GM21367 (cell line): ENCODE results near the gene FZD7.

Experiments
- ATAC-seq: cut with Tn5 transposase; IDR thresholded peaks from one replicate; pipeline ENCODE4 v1.9.1; 2021; ENCODE audit not compliant: unreplicated experiment

Gene FZD7

DNA sequence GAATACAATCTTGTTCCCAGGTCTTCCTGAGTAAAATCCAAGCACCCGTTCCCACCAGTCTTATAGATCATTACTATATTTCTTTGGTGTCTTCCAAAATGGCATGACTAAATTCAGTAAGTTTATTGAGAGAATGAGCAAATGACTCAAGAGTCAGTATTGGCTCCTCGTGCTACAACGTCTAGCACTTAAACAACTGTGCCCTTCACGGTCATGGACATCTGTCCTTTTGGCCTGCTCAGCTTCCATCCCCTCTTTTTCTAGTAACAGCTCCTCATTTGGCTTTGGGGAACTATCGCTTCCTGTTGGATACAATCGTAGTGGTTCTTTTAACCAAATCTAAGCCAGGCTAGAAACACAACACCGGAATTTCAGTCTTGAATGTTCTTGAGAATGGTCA lies 24.1 kb upstream of the FZD7 start:
- no peak for ATAC-seq

DNA sequence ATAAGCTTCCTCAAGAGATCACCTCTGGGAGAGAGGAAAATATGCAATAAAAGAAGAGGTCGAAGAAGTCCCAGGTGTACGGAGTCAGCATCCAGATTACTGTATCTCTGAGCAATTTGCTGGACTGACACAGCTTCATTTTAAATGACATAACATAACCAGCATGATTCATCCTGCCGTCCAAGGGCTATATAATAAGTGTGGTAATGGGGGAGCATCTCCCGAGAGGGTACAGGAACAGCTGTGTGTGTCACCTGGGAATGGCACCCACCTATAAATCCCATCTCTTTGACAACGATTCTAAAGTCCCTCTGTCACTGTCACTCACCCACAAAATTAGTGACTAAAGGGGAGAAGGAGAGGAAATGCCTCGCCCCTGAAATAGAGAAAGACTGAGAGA lies 19.3 kb upstream of the FZD7 start:
- ATAC-seq = no peak

DNA sequence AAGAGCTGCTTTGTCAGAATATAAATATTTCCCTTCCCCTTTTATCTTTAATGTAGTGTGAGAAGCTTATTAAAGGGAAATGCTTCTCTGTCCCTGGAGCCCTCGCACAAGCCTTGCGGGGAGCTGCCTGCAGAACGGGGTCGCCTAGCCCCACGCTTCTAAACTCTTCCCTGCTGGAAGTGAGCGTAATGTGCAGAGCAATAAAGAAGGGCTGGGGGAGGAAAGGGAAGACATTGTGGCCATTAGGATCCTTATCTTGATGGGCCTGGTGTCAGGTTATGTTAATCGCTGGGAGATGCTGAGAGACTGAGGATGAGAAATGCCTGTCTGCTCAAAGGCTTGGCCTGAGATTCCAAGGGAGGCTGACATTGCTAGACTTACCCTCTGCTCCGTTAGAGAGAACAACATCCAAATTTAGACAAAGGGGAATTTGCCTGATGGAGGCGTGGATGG lies 18.9 kb upstream of the FZD7 start:
- no peak for ATAC-seq

DNA sequence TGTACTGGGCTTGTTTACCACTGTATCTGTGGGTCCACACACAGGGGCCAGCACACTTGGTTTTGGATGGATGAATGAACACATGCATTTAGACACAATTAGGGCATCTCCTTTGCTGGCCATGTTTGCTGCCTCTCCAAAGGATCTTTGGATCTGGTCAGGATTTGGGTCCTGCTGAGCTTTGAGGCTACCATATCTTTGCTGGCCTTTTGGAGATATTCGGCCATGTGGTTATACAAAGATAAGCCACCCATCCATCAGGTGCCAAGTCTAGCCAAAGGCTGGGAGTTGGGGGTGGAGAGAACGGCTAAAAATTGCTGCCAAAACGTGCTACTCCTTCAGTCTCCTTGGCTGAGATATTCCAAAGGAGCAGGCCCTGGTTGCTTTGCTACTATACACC lies 18.2 kb upstream of the FZD7 start:
- no peak for ATAC-seq

DNA sequence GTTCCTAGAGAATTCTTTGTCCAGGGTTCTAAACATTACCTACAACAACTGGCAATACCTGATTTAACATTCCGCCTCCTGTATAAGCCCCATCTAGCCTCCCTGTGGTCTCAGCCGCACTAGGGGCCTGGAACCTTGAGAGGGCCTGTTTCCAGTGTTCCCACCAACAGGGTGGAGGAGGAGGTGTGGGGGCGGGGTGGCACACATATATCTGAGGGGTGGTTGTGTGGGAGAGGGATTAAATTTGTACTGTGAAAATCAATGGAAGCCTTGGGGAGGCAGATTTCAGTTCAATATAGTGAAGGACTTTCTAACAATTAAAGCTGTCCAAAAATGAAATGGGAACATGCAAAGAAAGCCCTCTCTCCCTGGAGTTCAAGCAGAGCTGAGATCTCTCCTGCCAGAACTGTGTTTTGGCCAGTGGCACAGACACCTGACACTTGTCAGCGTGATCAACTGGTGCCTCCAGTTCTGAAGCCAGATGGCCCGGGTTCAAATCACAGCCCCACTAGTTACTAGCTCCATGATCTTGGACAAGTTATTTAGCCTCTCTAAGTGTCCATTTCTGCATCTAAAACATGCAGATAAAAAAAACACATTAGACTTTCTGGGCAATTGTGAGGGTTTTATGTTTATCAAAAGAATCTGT lies 17.0 kb upstream of the FZD7 start:
- ATAC-seq = no peak

DNA sequence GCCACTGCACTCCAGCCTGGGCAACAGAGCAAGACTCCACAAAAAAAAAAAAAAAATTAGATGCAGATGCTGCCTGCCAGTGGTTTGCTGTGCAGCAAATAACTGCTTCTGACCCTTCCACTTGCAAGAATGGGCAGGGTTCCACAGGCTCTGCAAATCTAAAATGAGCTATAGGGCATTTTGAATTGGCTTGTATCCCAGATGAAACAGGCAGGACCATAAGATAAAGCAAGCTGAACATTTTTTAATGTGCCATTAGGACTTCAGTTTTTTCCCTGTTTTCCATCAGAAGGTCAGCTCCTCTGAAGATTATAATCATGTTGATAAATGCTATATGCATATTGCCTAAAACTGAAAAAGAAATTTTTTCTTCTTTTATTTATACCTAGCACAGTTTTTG lies 15.7 kb upstream of the FZD7 start:
- no peak for ATAC-seq

DNA sequence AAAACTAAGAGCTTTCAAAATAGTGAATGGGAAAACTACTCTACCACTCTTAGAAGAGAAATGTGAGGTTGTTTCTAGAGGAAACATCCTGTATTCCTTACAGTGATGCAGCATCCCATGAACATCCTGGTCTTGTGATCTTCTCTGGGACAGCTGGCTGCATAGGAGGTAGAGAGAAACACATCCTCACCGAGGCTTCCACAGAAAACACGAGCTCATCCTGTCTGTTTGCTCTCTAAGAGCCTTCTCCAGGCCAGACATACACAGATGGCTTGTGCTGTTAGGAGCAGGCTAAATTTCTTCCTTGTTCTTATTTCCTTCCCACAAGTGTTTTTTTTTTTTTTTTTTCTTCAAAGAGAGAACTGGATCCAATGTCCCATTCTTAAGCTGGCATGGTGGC lies 14.7 kb upstream of the FZD7 start:
- no peak for ATAC-seq

DNA sequence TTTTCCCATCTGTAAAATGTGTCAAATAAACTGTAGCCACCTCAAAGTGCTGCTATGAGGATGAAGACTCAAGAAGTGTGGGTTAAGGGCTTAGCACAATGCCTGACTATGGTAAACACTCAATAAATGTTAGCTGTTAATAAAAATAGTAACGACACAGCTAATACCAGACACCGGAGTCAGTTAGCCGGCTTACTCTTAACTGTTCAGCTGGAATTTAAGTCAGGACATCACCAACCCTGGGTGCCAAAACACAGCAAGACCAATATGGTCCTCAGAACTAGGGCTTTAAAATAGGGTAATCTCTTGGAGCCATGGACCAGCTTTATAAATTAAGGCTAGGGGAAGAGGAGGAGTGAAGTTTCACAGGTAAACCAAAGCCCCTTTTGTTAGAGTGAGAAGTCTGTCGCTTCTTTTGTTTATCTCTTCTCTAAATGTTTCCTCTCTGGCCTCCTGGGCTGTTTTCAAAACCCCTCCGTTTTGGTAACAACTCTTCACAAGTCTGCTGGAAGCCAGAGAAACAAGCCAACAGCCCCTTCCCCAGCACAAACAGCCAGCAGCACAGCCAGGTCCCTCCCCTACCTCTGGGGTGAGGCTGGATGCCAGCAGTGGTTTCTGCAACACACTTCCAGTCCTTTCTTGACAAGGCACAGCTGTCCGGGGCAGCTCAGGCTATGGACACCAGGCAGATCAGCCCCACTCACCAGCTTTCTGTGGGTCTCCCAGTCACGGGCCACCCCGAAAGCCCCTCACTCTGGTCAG lies 13.8 kb upstream of the FZD7 start:
- no peak for ATAC-seq

DNA sequence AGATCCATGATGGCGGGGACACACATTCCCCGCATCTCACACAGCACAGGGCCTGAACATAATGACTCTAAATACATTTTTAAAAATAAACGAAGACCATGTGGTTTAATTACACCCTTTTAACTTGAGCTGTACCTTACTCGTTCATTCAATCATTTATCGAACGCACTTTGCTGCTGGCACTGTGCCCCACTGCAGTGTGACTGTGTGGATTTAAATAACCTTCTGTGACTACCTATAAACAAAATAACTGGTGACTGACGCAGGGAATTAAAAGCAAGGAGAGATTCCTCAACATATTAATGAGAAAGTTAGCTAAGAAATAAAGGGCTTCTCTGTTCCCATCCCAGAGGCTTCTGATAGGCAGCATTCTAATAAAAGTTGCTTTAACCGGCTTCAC lies 10.9 kb upstream of the FZD7 start:
- ATAC-seq = no peak

DNA sequence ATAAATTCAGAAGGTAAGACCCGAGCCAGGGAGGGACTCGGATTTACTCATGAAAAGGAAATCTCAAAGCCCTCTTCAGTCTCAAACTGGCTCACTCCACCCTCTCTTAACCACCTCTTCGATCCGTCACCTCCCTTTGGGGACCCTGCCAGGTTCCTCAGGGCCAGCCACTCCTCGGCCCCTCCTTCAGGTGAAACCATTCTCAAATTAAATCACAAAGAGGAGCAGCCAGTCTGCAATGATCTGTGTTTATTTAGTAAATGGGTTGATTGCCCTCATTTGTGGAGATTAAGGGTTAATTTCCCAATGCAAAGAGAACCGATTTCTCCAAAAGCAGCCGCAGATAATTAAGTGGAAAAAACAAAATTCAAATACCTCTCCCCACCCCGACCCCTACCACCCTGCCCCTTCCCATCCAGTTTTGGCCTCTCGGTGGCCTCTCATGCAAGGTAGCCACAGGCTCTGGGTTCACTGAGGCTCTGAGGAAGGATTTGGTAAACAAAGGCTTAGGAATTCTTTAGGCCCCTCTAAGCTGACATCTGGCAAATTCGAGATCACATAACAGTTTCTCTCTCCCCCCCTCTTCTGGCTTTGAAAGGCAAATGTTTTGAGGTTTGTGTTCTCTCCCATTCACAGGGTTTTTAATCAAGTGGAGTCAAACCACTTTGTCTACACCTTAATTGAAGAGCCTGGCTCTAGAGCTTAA lies 10.3 kb upstream of the FZD7 start:
- no peak for ATAC-seq

DNA sequence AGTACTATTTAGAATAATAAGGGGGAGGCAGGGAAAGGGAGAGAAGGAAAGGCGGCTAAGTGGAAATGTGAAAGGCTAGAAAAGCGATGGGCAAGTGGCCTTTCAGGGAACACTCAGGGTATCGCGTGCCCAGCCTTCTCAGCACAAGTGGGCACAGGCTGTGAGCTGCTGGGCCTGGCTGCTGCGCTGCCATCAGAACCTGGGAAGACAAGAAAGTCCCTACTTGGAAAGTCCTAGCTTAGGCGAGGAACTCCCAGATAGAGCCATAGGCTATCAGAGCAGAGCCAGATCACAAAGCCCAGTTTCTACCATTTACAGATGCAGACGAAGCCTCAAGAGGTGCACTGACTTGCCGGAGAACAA lies 9.8 kb upstream of the FZD7 start:
- no peak for ATAC-seq

DNA sequence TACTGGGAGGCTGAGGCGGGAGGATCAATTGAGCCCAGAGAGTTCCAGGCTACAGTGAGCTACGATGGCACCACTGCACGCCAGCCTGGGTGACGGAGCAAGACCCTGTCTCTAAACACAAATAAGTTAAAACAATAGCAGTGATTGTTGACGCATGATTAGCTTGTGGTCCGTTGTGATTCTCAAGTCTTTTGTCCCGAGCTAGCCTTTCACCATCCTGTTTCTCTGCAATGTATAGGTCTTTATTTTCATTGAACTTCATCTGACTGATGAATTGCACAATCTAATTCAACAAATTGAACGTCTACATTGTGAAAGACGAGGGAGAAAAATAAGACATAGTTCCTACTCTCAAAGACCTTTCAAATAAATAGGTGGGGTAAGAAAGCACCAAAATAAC lies 8.8 kb upstream of the FZD7 start:
- no peak for ATAC-seq

DNA sequence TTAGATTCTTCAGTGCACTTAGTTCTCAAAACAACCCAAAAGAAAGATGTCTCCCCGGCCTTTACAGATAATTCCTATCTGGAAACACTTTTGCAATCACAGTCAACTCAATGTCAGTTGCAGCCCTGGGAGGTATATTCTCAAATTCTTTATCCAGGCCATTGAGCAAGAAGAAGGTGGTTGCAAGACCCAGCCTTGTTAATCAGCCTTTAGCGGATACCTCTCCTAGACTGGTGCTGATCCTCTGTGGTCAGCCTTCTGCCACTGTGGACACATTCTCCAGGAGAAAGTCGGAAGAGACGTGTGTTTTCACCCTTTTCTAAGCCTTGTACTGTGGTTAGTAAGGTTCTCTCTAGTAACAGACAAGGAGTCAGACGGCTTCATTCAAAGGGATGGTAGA lies 7.8 kb upstream of the FZD7 start:
- ATAC-seq = no peak

DNA sequence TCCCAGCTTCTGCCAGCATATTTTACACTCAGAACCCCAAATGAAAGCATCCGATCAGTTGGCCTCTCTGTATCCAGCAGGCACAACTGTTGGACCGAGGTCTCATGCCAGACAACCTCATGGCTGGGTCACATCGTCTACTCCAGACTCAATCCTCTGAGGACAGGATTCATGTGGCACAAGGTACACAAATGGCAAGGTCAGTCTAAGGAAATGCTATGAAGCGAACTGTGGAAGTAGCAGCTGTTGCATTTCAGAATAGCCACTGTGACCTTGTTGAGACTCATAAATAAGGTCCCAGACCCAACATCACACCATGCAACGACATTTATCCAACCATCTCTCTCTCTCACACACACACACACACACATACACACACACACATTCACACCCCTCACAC lies 7.1 kb upstream of the FZD7 start:
- no peak for ATAC-seq

DNA sequence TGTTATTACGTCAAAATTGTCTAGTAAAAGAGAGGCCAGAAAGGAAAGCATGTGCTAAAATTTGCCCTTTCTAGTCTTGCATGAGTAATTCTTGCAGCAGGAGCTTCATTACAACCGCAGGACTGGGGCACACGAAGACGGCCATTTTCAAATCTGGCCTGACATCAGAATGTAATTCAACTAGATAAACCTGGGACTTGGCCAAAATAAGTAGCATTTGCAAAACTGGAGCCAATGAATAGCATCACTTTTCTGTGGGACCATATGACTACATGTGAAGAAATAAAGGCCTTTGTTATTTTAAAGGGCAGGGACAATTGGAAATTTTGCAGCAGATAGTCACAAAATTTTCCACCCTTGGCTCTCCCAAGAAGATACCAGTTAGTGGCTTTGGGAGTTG lies 3.0 kb upstream of the FZD7 start:
- no peak for ATAC-seq

DNA sequence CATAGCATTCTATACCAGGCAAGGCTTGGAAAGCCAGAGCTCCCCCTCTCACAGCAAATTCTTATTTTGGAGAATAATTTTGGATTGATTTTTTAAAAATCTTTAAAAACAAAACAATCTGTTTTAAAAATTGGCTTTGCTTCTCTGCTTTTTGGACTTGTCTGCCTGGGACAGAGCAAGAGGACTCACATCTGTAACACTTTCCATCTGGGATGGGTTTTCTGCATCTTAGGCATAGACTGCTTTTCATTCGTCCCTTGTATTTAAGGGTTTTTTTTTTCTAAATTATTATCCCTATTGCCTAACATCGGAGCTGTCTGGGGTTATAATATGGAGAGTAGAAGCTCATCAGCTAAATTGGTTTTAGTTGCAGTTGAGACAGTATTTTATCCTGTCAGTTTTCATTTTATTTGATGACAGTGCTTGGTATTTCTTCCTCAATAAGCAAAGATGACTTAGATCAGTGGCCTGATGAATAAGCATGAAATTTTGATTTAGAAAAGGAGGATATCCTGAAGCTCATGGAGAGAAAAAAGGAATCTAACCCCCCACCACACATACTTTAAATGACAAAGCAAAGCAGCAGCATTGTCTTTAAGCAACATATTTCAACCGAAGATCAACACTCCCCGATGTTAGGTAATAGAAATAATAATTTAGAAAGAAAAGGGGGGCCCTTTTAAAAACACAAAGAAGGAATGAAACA lies 2.3 kb upstream of the FZD7 start:
- no peak for ATAC-seq

DNA sequence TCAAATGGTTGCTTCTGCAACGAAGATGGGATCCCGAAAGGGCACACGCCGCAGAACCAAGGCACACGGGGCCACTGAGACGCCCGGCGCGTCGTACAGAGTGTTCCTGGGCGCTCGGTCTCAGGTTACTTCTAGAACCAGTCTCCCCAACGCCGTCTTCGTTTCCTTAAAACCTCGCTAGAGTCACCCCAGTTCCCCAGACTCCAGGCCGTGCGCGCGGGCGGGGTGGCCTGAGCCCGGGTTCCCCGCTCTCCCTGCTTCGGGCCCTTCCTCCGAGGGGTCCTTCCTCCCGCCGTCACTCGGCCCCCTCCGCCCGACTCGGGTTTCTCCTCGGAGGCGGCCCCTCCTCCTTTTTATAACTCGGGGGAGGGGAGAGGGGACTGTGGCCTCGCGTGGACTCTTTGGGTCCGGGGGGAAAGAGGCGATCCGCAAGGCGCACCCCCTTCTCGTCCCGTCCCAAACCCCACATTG lies 774 bp upstream of the FZD7 start:
- ATAC-seq = no peak

DNA sequence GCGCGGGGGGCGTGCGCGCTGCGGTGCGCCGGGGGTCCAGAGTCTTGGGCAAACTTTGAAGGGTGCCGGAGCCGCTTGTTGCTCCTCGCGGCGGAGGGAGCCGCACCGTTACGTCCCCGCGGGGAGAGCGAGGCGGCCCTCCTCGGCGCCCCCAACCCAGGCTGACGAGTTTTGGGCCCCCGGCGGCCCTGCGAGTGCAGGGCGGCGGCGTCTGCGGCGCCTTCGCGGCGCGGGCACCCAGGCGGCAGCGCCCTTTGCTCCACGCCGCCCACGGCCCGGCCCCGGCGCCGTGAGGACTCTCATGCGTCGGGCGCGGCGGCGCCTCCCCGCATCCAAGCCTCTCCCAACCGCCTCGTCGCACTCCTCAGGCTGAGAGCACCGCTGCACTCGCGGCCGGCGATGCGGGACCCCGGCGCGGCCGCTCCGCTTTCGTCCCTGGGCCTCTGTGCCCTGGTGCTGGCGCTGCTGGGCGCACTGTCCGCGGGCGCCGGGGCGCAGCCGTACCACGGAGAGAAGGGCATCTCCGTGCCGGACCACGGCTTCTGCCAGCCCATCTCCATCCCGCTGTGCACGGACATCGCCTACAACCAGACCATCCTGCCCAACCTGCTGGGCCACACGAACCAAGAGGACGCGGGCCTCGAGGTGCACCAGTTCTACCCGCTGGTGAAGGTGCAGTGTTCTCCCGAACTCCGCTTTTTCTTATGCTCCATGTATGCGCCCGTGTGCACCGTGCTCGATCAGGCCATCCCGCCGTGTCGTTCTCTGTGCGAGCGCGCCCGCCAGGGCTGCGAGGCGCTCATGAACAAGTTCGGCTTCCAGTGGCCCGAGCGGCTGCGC lies 814 bp downstream of the FZD7 start:
- ATAC-seq = no peak

DNA sequence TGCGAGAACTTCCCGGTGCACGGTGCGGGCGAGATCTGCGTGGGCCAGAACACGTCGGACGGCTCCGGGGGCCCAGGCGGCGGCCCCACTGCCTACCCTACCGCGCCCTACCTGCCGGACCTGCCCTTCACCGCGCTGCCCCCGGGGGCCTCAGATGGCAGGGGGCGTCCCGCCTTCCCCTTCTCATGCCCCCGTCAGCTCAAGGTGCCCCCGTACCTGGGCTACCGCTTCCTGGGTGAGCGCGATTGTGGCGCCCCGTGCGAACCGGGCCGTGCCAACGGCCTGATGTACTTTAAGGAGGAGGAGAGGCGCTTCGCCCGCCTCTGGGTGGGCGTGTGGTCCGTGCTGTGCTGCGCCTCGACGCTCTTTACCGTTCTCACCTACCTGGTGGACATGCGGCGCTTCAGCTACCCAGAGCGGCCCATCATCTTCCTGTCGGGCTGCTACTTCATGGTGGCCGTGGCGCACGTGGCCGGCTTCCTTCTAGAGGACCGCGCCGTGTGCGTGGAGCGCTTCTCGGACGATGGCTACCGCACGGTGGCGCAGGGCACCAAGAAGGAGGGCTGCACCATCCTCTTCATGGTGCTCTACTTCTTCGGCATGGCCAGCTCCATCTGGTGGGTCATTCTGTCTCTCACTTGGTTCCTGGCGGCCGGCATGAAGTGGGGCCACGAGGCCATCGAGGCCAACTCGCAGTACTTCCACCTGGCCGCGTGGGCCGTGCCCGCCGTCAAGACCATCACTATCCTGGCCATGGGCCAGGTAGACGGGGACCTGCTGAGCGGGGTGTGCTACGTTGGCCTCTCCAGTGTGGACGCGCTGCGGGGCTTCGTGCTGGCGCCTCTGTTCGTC lies 1.7 kb downstream of the FZD7 start:
- ATAC-seq = no peak

DNA sequence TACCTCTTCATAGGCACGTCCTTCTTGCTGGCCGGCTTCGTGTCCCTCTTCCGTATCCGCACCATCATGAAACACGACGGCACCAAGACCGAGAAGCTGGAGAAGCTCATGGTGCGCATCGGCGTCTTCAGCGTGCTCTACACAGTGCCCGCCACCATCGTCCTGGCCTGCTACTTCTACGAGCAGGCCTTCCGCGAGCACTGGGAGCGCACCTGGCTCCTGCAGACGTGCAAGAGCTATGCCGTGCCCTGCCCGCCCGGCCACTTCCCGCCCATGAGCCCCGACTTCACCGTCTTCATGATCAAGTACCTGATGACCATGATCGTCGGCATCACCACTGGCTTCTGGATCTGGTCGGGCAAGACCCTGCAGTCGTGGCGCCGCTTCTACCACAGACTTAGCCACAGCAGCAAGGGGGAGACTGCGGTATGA lies 2.3 kb downstream of the FZD7 start:
- ATAC-seq = no peak
